Suprapubic skin (tissue), 4 donors: ENCODE measurements around the gene MRPL30. TPM values are rescaled to one million over a fixed set of nuclear protein-coding genes. Genes with fewer than 3 reads are reported as not detected.

Experiments used
- DNase-seq, 2 donors: peaks; one replicate each; pipeline ENCODE4 v3.0.0-alpha.2; 2019; ENCODE audit warnings: low spot score in 2 of 2
- H3K27ac ChIP-seq: fragments of 200-600 bp; sonication (generic); one replicate; pipeline ENCODE4 v1.5.1; 2019
- H3K27me3 ChIP-seq: fragments of 200-600 bp; sonication (generic); one replicate; pipeline ENCODE4 v1.5.1; 2019
- H3K36me3 ChIP-seq: fragments of 200-600 bp; sonication (generic); one replicate; pipeline ENCODE4 v1.5.1; 2019
- H3K4me1 ChIP-seq: fragments of 200-600 bp; sonication (generic); one replicate; pipeline ENCODE4 v1.5.1; 2019
- H3K4me3 ChIP-seq: fragments of 200-600 bp; sonication (generic); one replicate; pipeline ENCODE4 v1.5.1; 2019; ENCODE audit warnings: mild to moderate bottlenecking
- H3K9me3 ChIP-seq: fragments of 200-600 bp; sonication (generic); one replicate; pipeline ENCODE4 v1.5.1; 2019
- EP300 ChIP-seq: sonication (generic); formaldehyde crosslinking; IDR thresholded peaks from one replicate; pipeline ENCODE4 v1.6.1; 2017; ENCODE audit warnings: antibody characterized with exemption
- POLR2A ChIP-seq, 2 donors: fragments of 450-650 bp; IDR thresholded peaks; one replicate each; pipeline ENCODE4 v1.6.1; 2017; ENCODE audit warnings: antibody characterized with exemption in 2 of 2, mild to moderate bottlenecking in 2 of 2, moderate library complexity in 2 of 2
- POLR2AphosphoS5 ChIP-seq, 3 donors: sonication (generic); formaldehyde crosslinking; IDR thresholded peaks; one replicate each; pipeline ENCODE4 v1.6.1; 2017; ENCODE audit warnings: antibody characterized with exemption in 3 of 3
- WGBS: methylation state at CpG from one replicate; pipeline ENCODE4 v1.1.5; 2018; 5-methylcytosine and 5-hydroxymethylcytosine counted together
- total RNA-seq, 4 donors: library from RNA; depleted of rRNA; stranded (reverse); fragments of >200 nt; gene quantifications; one replicate each; pipeline ENCODE4 v1.1.0, GENCODE V29; 2016
- TF ChIP-seq, protein P1 (sequence below), 2 donors: fragments of 200-600 bp in 1 of 2; fragments of 450-650 bp in 1 of 2; sonication (generic) in 1 of 2; IDR thresholded peaks; one replicate each; pipeline ENCODE4 v1.5.1; 2016 to 2019; ENCODE audit warnings: antibody characterized with exemption in 2 of 2, mild to moderate bottlenecking in 1 of 2, moderate library complexity in 1 of 2

The MRPL30 gene
- total RNA-seq, 4 donors from 2014 or later, result 19.4 to 32.3 (median 28.1) TPM

DNA sequence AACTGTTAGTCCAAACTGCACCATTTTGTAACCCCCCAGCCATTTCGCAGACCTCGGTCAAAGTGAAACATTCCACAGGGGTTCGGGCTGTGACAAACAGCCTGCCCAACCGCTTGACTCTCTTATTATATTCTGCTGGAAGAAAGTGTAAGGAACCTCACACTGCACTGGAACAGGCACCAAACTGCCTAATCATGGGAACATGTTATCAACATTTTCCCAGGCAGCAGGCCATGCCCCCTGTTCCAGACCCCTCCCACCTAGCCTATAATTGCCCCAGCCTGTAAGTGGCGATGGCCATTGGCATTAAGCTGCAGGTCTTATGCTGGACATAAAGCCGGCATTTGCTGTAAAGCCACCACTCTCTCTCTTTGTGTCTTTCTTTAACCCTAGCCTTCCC lies 57.6 kb downstream of the MRPL30 start:
- H3K4me1 ChIP-seq, result no peaks in the 10 kb centered on the region
- no peak for DNase-seq
- H3K36me3 ChIP-seq, result no peaks in the 10 kb centered on the region
- H3K9me3 ChIP-seq, result no peaks in the 10 kb centered on the region
- no peak for TF ChIP-seq POLR2AphosphoS5 (IDR thresholded peaks at IDR 0.05)
- TF ChIP-seq POLR2A (IDR thresholded peaks at IDR 0.05), result no peak
- TF ChIP-seq EP300, result no peak
- TF ChIP-seq, protein P1, sequence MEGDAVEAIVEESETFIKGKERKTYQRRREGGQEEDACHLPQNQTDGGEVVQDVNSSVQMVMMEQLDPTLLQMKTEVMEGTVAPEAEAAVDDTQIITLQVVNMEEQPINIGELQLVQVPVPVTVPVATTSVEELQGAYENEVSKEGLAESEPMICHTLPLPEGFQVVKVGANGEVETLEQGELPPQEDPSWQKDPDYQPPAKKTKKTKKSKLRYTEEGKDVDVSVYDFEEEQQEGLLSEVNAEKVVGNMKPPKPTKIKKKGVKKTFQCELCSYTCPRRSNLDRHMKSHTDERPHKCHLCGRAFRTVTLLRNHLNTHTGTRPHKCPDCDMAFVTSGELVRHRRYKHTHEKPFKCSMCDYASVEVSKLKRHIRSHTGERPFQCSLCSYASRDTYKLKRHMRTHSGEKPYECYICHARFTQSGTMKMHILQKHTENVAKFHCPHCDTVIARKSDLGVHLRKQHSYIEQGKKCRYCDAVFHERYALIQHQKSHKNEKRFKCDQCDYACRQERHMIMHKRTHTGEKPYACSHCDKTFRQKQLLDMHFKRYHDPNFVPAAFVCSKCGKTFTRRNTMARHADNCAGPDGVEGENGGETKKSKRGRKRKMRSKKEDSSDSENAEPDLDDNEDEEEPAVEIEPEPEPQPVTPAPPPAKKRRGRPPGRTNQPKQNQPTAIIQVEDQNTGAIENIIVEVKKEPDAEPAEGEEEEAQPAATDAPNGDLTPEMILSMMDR (IDR thresholded peaks at IDR 0.05), result no peak
- WGBS, result 95% methylated on average over 6 of the region's 6 CpGs
- no peak overlapping the region for H3K4me3 ChIP-seq
- H3K27me3 ChIP-seq, result no peaks in the 10 kb centered on the region
- no peak overlapping the region for H3K27ac ChIP-seq

GRCh38 chr2:99240431-99240830 lies 59.4 kb downstream of the MRPL30 start:
- Histone ChIP-seq H3K4me3 (no peak overlapping the region), H3K27me3 (no peaks in the 10 kb centered on the region), H3K27ac (no peak overlapping the region), H3K4me1 (no peaks in the 10 kb centered on the region), H3K36me3 (no peaks in the 10 kb centered on the region), H3K9me3 (no peaks in the 10 kb centered on the region)
- no peak for TF ChIP-seq EP300
- TF ChIP-seq, protein P1 (IDR thresholded peaks at IDR 0.05), result no peak
- TF ChIP-seq POLR2A (IDR thresholded peaks at IDR 0.05), result no peak
- TF ChIP-seq POLR2AphosphoS5 (IDR thresholded peaks at IDR 0.05), result no peak
- DNase-seq, result no peak
- 94% methylated on average over 6 of the region's 6 CpGs for WGBS

DNA sequence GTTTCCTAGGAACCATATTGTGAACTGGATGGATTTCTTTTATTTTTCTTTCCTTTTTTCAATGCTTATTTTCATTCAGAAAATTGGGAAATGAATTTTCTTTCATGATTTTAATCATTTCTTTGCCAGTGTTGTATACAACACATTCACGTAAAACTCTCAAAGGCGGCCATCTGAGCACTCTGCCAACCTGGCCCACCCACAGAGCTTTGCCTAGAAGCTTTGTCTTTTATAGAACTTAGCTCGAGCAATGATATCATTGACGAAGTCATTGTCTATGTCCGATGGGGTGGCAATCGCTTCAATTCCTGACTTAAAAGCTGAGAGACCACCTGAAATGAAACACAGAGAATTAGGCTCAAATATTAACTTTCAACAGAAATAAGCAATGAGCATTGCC lies 61.2 kb downstream of the MRPL30 start:
- H3K36me3 ChIP-seq, result no peaks in the 10 kb centered on the region
- no peak for TF ChIP-seq POLR2A (IDR thresholded peaks at IDR 0.05)
- TF ChIP-seq, protein P1 (IDR thresholded peaks at IDR 0.05), result no peak
- no peak for TF ChIP-seq POLR2AphosphoS5 (IDR thresholded peaks at IDR 0.05)
- TF ChIP-seq EP300, result no peak
- H3K4me3 ChIP-seq, result no peak overlapping the region
- H3K27me3 ChIP-seq, result no peaks in the 10 kb centered on the region
- H3K9me3 ChIP-seq, result no peaks in the 10 kb centered on the region
- H3K4me1 ChIP-seq, result no peaks in the 10 kb centered on the region
- no peak overlapping the region for H3K27ac ChIP-seq
- WGBS, result 71% methylated on average over 6 of the region's 6 CpGs
- DNase-seq, result no peak

Other genes starting within 250 kb of the MRPL30 start
- 10 to 100 TPM in 3 of 4 donors, 1 to 10 TPM in 1; 5.2 to 13.0 (median 11.3) TPM for gene CRACDL, start 245.0 kb upstream of the MRPL30 start, total RNA-seq
- gene C2orf15, start 39.5 kb upstream of the MRPL30 start, total RNA-seq, result 1 to 10 TPM in 3 of 4 donors, under 1 TPM in 1; 0.72 to 4.6 (median 2.6) TPM
- 10 to 100 TPM in 1 of 4 donors, 1 to 10 TPM in 3; 7.5 to 13.4 (median 8.1) TPM for gene TSGA10, start 26.2 kb upstream of the MRPL30 start, total RNA-seq
- gene LIPT1, start 26.2 kb upstream of the MRPL30 start, total RNA-seq, result 1 to 10 TPM; 4.0 to 6.9 (median 5.0) TPM
- gene MITD1, start 126 bp upstream of the MRPL30 start, total RNA-seq, result 10 to 100 TPM; 20.0 to 59.5 (median 27.9) TPM
- 10 to 100 TPM in 1 of 4 donors, 1 to 10 TPM in 1, not detected in 2; 2.9 to 16.0 TPM for gene LYG2, start 74.5 kb downstream of the MRPL30 start, total RNA-seq
- 1 to 10 TPM in 3 of 4 donors, under 1 TPM in 1; 0.89 to 4.0 (median 1.4) TPM for gene LYG1, start 120.0 kb downstream of the MRPL30 start, total RNA-seq
- gene TXNDC9, start 155.1 kb downstream of the MRPL30 start, total RNA-seq, result 10 to 100 TPM; 24.1 to 34.7 (median 26.9) TPM
- gene EIF5B, start 156.2 kb downstream of the MRPL30 start, total RNA-seq, result 10 to 100 TPM; 31.5 to 55.2 (median 34.5) TPM